Iris pigment epithelial cell (primary cell): ENCODE measurements around the gene GTSE1.
"Not testable (repeated sequence)": the region's sequence is repeated elsewhere in the genome, so short reads cannot be mapped to it uniquely, and the experiment has no call there.

ENCODE experiments used
- DNase-seq: peaks from one replicate; pipeline ENCODE4 v3.0.0-alpha.2; 2011; ENCODE audit warnings: low read depth

The GTSE1 gene, protein sequence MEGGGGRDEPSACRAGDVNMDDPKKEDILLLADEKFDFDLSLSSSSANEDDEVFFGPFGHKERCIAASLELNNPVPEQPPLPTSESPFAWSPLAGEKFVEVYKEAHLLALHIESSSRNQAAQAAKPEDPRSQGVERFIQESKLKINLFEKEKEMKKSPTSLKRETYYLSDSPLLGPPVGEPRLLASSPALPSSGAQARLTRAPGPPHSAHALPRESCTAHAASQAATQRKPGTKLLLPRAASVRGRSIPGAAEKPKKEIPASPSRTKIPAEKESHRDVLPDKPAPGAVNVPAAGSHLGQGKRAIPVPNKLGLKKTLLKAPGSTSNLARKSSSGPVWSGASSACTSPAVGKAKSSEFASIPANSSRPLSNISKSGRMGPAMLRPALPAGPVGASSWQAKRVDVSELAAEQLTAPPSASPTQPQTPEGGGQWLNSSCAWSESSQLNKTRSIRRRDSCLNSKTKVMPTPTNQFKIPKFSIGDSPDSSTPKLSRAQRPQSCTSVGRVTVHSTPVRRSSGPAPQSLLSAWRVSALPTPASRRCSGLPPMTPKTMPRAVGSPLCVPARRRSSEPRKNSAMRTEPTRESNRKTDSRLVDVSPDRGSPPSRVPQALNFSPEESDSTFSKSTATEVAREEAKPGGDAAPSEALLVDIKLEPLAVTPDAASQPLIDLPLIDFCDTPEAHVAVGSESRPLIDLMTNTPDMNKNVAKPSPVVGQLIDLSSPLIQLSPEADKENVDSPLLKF

DNA sequence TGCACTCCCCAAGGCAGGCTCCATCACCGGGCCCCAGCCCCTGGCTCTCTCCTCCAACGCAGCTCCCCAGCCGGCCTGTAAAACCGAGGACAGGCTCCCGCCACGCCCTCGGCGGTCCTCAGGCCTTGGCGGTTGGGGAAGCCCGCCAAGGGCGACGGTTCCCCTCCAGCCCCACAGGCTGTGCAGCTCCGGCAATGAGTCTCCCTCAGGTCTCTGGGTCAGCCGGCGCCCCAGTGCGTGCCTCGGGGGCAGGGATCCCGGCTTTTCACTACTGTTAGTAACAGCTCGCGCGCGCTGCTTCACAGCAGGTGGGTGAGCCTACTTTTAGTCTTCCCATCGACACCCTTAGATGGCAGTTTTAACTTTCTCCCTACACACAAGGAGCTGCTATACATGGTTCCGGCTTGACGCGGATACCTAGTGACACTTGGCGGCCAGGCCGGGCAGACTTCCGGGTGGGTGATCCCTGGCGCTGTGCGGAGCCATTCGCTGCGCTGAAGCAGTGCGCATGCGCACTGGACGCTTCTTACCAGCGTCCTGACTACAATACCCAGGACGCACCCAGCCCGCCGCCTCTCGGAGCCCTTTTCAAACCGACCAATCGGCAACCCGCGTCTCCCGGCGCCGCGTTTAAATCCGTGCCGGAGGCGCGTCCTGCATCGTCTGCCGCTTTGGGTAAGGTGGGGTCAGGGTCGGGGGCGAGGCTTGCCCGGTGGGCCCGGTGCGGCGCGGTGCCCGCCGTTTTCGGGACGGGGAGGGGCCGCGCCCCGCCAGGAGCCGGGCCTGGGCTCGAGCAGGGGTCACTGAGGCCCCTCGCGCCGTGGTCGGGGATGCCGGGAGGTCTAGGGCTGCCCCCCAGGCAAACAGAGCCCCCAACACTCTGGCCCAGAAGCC lies at the start of gene GTSE1:
GTSE1 (plus strand) TSS at position 614 of the 894 bp plus-strand sequence. CDS start 531 bp downstream, outside the sequence.
- peak; percentile 95 for DNase-seq

DNA sequence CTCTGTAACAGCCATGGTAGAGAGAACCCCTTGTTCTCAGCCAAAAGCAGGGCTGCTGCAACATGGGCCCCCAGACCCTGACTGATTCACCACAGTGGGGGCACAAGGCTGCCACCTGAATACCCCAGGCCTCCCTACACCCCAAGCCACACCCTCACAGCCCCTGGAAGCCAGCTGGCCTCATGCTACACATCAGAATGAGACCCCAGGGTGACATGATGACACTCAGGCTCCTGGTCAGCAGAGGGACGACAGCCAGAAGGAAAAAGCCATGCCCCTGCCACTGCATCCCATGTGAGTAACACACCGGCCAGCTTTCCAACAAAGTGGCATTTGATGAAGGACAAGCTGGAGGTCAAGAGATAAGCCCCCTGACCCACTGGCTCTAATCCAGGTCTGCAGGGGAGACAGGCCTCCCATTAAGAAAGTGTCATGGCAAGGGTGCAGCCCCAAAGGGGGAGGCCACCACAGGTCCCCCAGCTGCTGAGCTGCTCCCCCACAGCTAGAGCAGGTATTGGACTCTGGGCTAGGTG lies 49.2 kb upstream of the GTSE1 start:
- DNase-seq = no peak

DNA sequence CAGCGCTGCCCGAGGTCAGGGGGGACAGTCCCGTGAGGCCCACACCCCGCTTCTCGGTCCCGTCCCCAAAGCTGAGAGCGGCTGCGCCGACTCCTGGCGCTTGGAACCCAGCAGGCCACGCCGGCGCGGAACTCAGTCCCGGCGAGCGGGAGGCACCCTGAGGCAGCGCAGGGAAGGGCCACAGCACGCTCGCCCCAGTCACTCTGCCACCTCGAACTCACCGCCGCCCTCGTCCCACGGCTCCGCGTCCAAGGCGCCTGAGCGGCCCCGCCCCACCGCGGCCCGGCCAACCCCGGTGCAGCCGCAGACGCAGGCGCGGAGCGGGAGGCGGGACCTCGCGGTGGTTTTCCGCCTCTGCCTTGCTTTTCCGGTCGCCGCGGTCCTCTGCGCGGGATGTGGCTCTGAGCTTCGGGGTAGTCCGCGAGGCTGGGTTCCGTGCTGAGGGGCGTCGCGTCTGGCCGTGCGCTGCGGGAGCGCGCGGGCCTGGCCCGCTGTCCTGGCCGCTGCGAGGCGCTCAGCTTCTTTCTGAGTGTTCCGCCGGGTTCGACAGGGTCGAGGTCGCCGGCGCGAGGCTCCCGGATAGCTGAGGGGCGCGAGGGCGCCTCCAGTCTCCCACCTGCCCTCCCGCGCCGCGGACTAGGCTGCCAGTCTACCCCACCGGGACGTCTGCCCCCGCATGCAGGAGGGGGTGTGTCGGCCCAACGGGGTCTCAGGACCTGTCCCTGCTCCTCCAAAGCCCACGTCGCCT lies 46.5 kb upstream of the GTSE1 start, which contains the start of gene CDPF1:
CDPF1 (minus strand) TSS at position 259 of the 748 bp plus-strand sequence. CDS start 2,009 bp downstream, outside the sequence.
- peak; percentile 80 for DNase-seq

DNA sequence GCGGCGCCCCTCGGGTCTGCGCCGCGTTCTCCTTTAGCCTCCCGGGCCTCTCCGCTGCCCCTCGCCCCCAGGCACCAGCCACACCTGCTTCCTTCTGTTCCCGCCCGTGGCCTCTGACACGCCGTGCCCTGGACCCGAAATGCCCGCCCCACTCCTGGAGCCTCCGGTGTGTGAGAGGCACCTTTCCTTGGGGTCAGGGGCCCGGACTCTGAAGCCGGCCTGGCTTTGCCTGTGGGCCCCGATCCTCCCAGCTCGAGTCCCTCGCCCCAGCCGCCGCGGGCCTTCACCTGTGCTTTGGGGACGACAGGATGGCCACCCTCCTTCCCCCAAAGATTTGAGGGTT lies 45.9 kb upstream of the GTSE1 start:
- no peak for DNase-seq

DNA sequence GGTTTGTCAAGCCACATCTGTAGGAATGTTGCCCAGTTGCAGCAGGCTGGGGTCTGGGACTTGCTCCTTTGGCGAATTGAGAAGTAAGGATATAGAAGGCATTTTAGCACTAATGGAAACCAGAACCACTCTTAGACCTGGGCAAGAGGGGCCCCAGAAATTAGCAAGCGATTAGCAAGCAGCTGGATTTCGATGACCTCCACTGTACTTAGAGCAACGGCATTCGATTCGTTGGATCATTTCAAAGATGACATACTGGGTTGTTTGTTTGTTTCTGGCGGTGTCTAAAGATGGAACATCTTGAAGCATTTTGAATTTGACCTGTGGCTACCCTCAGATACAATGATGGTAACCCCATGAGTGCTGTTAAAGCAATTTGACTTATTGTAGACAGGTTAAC lies 45.4 kb upstream of the GTSE1 start:
- DNase-seq = no peak

DNA sequence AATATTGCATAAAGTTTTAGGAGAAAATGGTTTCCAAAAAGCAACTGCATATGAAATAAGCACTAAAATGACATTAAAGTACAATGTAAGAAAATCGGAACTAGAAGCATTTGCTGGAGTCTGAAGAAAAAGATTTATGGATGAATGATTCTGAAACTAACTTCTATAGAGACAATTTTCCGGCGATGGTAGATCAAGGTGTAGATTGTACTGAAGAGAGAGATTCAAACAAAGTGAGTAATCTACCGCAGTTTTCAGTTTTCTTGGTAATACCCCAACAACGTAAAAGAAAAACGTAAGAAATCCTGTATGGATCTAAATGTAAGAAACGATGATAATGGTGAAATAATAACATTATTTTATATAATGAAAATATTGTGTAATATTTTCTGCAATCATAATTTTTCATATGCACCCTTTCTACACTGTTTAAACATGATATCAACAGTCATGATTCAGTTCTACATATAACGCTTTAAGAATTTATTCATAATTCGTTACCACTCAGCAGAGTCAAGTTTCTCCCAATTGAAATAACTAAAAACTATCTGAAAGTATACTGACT lies 44.8 kb upstream of the GTSE1 start:
- DNase-seq = no peak

DNA sequence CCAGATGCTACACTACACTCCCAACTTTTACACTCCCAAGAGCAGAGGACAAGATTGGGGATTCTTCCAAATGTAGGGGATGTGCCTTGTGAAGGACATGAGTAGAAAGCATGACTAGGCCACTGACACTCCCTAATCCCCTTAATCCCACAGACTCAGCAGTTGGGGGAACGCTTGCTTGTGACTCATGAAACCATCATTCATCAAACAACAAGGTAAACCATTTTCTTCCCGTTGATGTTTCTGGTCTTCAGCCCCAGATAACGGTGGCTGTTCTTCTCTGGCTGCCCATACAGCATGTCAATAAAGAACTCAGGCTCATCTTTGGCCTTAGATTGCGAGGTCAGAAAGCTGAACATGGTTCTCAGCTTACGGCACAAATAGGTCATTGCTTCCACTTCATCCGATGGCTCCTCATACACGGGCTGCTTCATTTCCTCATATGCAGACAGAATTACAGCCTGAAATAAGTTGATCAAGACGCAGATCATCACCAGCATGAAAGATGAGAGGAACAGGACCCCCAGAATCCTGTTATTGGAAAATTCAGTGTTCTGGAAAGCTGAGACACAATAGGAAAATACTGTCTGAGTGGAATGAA lies 40.2 kb upstream of the GTSE1 start:
- DNase-seq = peak; percentile 79

DNA sequence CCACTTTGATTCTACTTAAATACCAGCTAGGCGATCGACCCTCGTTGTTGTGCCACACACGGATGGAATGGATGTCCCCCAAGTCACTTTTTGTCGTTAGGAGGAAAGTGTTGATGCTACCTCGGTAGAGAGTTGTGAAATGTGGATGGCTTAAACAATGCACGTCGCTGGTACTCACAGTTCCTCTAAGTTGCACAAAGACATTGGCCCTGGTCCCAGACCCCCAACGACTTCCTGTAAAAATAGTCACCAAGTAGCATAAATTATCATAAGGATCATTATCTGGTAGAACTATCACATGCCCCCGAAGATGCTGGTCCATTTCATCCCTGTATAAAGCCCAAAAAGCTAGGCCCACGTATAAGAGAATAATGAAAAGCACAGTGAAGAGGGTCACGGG lies 37.3 kb upstream of the GTSE1 start:
- DNase-seq = no peak

DNA sequence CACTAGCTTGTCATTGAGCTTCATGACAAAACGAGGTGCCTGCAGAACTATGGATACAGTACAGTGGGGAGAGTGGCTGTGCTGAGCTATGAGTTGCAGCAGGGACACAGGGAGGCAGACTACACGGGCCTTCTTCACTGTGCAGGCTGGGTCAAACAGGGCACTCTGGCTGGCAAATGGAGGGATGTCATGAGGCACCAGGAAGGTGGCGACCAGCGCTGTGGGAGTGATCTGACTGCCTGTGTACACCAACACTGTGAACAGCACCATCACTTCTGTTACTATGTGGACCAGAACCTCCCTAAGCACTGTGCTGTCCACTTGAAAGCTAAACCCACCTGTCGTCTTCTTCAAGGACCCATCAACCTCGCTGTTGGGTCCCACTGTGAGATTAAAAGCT lies 36.6 kb upstream of the GTSE1 start:
- no peak for DNase-seq

DNA sequence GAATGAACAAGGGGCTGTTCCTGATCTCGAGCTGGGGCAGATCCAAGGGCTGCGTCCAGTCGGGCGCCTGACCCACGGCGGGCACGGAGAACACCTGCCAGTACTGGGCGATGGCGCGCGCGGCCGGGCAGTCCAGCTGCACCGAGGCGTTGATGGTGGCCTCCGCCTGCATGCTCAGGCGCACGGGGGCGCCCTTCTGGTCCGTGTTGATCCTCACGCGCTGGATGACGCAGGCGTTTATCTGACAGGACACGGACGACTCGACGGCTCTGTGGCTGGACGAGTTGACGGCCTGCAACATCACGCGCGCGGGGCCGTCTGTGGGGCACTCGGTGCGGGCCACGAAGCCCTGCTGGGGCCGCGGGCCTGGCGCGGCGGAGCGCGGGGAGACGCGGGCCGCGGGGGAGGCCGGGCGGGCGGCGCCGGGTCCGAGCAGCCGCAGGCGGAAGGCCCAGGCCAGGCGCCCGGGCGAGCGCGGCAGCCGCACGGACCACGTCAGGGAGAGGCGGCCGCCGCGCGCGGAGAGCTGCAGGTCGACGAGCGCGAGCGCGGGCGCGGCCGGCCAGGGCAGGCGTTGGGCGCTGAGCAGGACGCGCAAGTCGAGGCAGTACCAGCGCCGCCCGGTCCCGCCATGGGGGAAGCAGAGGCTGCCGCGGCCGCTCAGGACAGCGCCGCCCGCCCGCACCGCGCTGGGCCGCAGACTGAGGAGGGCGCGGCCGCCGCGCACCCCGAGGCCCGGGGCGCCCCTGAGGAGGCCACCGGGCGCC lies 34.0 kb upstream of the GTSE1 start:
- DNase-seq = peak; percentile 49

DNA sequence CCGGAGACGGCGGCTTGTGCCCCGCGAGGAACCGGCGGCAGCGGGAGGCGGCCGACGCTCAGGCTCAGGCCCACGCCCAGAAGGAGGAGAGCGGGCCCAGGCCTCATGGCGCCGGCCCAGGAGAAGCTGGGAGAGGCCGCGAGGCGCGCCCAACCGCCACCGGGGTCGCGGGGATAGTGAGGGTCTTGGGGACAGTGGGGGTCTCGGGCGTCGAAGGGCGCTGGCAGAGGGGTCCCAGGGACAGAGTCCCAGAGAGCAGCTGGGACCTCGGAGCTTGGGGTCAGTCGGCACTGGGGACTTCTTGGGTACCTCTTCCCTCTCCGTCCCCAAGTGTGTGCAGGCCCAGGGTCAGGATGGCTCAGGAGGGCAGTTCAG lies 33.5 kb upstream of the GTSE1 start, which contains the start of gene PKDREJ:
PKDREJ (minus strand) TSS at position 128 of the 375 bp plus-strand sequence; CDS start at position 107, 21 bp downstream.
- DNase-seq = no peak

DNA sequence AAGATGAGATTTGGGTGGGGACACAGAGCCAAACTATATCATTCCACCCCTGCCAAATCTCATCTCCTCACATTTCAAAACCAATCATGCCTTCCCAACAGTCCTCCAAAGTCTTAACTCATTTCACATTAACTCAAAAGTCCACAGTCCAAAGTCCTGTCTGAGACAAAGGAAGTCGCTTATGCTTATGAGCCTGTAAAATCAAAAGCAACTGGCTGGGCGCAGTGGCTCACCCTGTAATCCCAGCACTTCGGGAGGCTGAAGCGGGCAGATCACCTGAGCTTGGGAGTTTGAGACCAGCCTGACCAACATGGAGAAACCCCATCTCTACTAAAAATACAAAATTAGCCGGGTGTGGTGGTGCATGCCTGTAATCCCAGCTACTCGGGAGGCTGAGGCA lies 32.1 kb upstream of the GTSE1 start:
- not testable (repeated sequence) for DNase-seq

DNA sequence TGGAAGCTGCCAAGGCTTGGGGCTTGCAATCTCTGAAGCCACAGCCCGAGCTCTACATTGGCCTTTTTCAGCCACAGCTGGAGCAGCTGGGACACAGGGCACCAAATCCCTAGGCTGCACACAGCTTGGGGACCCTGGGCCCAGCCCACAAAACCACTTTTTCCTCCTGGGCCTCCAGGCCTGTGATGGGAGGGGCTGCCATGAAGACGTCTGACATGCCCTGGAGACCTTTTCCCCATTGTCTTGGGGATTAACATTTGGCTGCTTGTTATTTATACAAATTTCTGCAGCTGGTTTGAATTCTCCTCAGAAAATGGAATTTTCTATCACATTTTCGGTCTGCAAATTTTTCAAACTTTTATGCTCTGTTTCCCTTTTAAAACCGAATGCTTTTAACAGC lies 31.0 kb upstream of the GTSE1 start:
- DNase-seq = not testable (repeated sequence)

DNA sequence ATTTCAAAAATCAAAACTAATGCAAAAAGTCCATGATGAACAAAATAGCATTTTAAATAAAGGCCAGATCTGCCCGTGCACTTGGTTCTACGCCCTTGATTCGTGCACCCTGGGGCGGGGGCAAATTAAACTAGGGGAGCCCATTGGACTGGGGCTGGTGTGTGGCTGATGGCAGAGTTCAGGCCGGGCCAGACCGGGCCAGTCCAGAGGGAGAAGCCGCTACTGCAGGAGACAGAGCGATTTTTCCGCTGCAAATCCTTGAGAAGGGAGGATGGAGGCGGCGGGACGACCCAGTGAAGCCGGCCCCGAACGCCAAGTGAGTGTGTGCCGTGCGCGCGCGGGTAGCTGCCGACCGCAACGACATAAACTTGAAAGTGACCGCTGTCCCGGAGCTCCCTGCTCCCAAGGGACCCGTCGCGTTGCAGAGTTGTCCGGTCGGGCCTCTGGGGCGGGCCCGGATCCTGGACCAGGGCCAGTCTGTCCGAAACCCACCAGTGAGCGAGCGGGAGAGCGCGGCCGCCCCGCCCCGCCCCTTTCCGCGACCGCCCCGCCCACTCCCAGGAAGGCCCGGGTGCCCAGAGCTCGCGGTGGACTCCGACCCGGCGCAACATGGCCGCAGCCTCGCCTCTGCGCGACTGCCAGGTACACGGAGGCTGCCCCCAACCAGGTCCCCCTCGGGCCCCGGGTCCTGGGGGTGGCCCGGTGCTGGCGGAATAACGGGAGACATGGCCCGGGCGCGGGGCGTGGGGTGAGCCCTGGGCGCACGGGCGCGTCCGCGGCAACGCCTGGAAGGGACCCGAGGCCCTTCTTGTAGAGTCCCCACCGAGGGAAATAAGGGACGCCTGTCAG lies 29.0 kb upstream of the GTSE1 start, which contains the start of gene TTC38:
TTC38 (plus strand) TSS at position 578 of the 849 bp plus-strand sequence; CDS start at position 610, 32 bp downstream.
- peak; percentile 78 for DNase-seq

DNA sequence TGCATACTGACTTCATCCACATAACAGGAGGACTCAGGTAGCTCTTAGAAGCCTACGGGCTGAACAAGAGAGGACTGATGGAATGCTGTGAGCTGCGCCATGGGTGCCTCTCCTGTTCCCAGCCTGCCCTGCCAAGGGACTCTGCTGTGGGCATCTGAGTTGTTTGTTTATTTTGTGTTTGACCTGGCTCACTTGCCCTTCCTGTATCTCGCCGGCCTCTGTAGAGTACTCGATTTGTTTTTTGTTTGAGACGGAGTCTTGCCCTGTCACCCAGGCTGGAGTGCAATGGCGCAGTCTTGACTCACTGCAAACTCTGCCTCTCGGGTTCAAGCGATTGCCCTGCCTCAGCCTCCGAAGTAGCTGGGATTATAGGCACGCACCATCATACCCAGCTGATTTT lies 27.1 kb upstream of the GTSE1 start:
- DNase-seq = no peak

DNA sequence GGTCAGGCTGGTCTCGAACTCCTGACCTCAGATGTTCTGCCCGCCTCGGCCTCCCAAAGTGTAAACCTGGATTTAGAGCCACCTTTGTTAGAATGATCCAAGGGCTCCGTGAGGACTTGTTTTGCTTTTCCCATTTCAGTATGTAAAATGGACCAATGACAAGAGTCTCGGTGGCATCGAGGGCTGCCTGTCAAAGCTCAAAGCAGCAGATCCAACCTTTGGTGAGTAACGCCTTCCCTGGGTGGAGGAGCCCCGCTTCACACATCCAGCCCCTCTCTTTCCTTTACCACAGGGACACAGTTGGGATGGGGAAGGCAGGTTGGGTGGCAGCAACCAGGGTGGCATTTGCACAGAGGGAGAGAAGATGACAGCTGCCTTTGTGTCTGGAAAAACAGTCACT lies 24.5 kb upstream of the GTSE1 start:
- DNase-seq = no peak

DNA sequence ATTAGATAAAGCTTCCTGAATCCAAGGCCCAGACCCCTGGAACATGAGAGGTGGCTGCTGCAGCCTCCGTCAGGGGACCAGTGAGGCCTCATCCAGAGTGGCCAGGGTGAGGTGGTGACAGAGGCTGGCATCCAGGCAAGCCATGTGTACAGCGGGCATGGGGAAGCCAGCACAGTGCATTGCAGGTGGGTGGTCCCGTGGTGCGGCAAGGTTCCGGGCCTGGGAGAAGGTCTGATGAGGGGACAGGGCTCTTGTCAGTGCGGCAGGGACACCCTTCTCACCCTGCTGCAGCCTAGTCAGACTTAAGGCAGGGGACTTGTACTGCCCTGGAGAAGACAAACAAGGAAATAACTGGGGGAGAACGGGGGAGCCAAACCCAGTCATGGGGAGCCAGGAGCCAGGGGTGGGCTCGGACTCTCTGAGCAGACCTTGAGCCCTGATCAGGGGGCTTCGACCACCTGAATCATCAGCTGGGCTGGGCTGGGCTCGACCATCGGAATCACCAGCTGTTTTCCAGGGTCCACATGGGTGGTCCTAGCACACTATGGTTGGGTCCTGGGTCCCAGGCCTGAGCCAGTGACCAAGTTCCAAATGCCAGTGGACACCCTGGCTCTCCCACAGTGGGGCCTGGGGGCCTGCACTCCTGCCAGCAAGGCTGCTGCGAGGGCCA lies 23.8 kb upstream of the GTSE1 start:
- no peak for DNase-seq
